GM19328 (cell line): ENCODE data around the gene MRPL4.

Source experiments
- ATAC-seq: cut with Tn5 transposase; IDR thresholded peaks from one replicate; pipeline ENCODE4 v1.9.1; 2021; ENCODE audit warnings: mild to moderate bottlenecking, moderate library complexity; ENCODE audit not compliant: unreplicated experiment

The MRPL4 gene

GRCh38 chr19:10286803-10287737 is 35.1 kb downstream of the MRPL4 start, which contains the start of gene ICAM4:
Gene ICAM4 (plus strand): TSS chr19:10286955. CDS start chr19:10287013, 58 bp downstream.
- ATAC-seq: no peak

GRCh38 chr19:10288662-10289166 is 36.7 kb downstream of the MRPL4 start:
- no peak for ATAC-seq

- ATAC-seq: no peak
Observed at GRCh38 chr19:10289167-10289835, 37.3 kb downstream of the MRPL4 start.

GRCh38 chr19:10289836-10290356 is 37.9 kb downstream of the MRPL4 start, which contains the start of gene ICAM5:
Gene ICAM5 (plus strand): TSS chr19:10289952. CDS start chr19:10290044, 92 bp downstream.
- ATAC-seq: no peak

- ATAC-seq: no peak
Observed at GRCh38 chr19:10290357-10290875, 38.4 kb downstream of the MRPL4 start.

GRCh38 chr19:10290876-10291553 is 39.0 kb downstream of the MRPL4 start:
- ATAC-seq: no peak

GRCh38 chr19:10291554-10292205 is 39.7 kb downstream of the MRPL4 start:
- no peak for ATAC-seq

- peak; percentile 50 for ATAC-seq
Observed at GRCh38 chr19:10292206-10292788, 40.3 kb downstream of the MRPL4 start.

GRCh38 chr19:10292789-10293636 is 41.0 kb downstream of the MRPL4 start:
- ATAC-seq: no peak

GRCh38 chr19:10293637-10294367 is 41.8 kb downstream of the MRPL4 start:
- no peak for ATAC-seq

- no peak for ATAC-seq
Observed at GRCh38 chr19:10294368-10294697, 42.3 kb downstream of the MRPL4 start.

- ATAC-seq: no peak
Observed at GRCh38 chr19:10295305-10295846, 43.4 kb downstream of the MRPL4 start.

GRCh38 chr19:10295847-10296591 is 44.0 kb downstream of the MRPL4 start:
- no peak for ATAC-seq

GRCh38 chr19:10299545-10300458 is 47.8 kb downstream of the MRPL4 start:
- ATAC-seq: no peak

GRCh38 chr19:10305139-10305806 is 53.3 kb downstream of the MRPL4 start:
- ATAC-seq: no peak

- no peak for ATAC-seq
Observed at GRCh38 chr19:10306327-10306726, 54.3 kb downstream of the MRPL4 start.
